Stimulated activated CD8-positive, alpha-beta memory T cell treated with anti-CD3 and anti-CD28 coated beads, Interleukin-4, amount 100 ng/mL, for 1 hour (primary cell): Measurements from ENCODE around the gene PRH2.

ENCODE experiments used
- DNase-seq, 2 donors: peaks; one replicate each; pipeline ENCODE4 v3.0.0-alpha.2; 2020; ENCODE audit warnings: low read depth in 2 of 2, low spot score in 1 of 2

PRH2 gene

DNA sequence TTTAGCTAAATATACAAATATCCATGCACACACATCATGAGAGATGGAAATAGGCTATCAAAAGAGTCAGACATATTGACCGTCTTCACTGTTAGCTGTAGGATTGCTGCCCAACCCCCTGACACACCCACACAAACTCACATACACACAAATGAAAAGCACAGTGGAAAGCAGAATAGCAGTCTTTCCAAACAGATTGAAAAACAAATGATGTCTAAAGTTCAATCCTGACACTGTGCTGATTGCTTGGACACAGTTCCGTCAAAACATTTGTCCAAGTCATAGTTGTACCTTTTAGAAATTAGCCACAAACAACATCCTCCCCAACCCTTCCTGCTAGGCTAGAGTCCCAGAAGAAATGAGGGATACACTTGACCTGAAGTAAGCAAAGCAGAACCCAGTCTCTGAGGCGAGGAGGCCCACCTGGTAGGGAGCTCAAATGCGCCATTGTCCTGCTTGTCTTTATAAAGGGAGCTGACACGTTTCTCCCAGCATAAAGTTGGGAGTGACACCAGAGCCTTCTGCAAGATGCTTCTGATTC is at the start of gene PRH2:
TSS of gene PRH2 (plus strand) at position 491 of the 541 bp plus-strand sequence. CDS start at position 529, 38 bp downstream.
- DNase-seq = no peak

DNA sequence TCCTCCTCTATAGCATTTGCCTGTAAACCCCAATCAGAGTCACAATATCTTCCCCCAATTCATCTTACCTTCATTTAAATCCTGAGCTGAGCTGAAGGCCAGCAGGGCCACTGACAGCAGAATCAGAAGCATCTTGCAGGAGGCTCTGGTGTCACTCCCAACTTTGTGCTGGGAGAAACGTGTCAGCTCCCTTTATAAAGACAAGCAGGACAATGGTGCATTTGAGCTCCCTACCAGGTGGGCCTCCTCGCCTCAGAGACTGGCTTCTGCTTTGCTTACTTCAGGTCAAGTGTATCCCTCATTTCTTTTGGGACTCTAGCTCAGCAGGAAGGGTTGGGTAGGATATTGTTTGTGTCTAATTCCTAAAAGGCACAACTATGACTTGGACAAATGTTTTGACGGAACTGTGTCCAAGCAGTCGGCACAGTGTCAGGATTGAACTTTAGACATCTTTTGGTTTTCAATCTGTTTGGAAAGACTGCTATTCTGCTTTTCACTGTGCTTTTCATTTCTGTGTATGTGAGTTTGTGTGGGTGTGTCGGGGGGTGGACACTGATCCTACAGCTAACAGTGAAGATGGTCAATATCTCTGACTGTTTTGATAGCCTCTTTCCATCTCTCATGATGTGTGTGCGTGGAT is 44.8 kb upstream of the PRH2 start, which contains the start of gene PRH1:
TSS of gene PRH1 (minus strand) at position 170 of the 640 bp plus-strand sequence. CDS start at position 132, 38 bp downstream.
- no peak for DNase-seq

DNA sequence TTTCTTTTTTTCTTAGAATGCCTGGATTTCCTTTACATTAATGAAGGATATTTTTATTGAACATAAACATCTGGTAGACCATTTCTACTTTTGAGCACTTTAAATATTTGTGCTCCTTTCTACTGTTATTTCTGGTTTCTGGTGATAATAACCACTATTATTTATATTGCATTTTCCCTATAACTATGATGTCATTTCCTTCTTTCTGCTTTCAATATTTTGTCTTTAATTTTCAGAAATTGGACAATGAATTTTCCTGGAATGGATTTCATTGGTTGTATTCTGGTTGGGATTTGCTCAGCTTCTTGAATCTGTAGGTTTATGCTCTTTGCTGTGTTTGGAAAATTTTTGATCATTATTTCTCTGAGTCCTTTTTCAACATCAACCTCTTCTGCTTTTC is 39.8 kb upstream of the PRH2 start:
- no peak for DNase-seq

DNA sequence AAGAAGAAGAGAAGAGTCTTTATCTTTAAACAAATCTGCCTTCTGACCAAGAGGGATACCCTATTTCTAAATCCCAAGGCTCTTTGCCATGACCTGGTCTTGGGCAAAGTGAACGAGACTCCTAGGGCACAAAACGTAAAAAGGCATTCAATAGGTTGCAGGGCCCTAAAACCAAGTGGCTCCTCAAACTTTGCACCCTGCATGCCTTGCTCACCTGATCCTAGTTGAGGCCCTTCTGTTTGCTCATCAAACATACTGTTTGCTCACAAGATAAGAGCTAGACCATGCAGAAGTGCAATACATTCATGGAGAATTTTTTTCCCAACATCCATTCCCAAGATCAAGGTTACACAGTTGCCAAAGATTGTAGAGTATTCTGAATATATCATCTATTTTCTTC is 37.1 kb upstream of the PRH2 start:
- DNase-seq = no peak

DNA sequence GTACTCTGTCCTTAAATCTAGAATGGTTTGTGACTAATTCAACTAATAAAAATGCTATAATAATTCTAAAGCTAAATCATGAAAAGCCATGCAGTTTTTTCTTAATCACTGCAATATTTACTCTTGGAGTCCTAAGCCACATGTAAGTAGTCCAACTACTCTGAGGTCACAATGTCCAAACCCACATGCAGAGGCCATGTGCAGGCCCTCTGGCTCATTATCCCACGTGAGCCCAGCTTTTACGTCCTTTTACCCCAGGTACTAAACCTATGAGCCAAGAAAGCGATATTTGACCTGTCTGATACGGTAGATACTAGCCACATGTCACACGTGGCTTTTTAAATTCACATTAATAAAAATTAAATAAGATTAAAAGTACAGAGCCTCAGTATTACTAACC is 32.2 kb upstream of the PRH2 start:
- no peak for DNase-seq

DNA sequence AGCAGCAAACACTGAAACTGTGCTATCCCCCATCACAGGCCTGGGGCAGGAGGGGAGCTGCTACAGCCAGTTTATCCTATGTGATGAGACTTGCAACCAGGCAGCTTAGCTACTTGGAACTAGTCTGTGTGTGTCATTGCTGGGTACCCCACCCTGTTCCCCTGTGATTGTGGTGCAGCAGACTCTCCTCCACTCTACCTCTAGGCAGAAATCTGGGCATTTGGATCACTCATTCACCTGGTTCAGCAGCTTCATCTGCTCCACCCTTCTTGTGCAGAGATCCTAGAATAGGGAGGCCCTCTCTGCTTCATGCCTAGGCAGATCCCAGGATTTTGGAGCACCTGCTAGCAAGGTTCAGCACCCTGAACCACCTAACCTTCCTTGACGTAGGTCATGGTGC is 28.5 kb upstream of the PRH2 start:
- DNase-seq = no peak

DNA sequence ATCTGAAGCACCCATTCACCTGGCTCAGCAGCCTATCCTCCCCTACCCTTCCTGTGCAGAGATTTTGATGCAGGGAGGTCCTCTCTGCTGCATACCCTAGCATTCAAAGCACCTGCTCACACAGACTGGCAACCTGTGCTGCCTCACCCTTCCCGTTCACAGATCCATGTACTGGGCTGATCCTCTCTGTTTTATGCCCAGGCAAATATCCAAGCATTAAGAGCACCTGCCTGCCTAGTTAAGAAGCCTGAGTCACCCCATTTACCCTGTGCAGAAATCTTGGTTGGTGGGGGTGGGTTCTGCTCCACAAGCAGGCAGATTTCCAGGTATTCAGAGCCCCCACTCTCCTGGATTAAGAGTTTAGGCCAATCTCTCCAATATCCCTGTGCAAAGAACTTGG is 28.1 kb upstream of the PRH2 start:
- no peak for DNase-seq

DNA sequence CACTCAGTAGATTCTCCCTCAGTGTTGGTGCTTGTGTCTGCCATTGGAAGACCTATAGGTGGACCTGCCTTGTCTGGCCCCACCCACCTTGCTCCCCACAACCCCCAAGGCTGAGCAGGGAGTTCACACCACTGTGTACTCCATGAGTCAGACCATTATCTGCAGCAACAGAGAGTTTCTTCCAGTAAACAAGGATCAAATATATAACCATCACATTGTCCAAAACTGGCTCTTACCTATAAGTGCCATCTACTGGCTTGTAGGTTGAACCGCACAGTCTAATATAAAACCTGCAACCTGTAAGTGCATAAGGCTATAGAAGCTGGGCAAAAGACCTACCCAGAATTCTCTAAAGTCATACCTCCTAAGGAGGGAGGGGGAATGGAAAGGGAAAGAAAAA is 27.6 kb upstream of the PRH2 start:
- no peak for DNase-seq

DNA sequence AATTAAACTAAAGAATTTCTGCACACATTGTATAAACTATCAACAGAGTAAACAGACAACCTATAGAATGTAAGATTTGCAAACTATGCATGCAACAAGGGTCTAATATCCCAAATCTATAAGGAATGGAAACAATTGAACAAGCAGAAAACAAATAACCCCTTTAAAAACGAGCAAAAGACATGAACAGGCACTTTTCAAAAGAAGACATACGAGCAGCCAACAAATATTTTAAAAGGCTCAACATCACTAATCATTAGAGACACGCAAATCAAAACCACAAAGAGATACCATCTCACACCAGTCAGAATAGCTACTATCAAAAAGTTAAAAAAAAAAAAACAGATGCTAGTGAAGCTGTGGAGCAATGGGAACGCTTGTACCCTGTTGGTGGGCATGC is 24.4 kb upstream of the PRH2 start:
- DNase-seq = no peak

DNA sequence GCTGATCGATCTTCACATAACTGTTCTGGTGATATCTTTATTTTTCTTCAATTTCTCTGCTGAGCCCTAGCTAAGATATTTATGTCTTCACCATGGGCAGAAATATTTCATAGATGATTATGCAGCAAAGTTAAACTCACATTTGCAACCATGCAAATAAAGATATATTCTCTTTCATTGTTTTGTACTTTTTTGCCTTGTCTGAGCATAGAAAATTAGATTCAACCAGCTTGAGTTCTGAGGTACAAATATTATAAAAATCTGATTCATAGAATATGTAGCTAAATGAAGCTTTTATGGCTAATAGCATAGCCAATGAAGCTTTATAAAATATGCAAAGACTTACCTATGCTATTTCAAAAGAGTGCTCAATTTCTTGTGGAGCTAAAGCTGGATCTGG is 19.6 kb upstream of the PRH2 start, which contains the start of gene TAS2R13:
TSS of gene TAS2R13 (minus strand) at position 101 of the 400 bp plus-strand sequence. CDS start 264 bp downstream, outside the sequence.
- DNase-seq = no peak

DNA sequence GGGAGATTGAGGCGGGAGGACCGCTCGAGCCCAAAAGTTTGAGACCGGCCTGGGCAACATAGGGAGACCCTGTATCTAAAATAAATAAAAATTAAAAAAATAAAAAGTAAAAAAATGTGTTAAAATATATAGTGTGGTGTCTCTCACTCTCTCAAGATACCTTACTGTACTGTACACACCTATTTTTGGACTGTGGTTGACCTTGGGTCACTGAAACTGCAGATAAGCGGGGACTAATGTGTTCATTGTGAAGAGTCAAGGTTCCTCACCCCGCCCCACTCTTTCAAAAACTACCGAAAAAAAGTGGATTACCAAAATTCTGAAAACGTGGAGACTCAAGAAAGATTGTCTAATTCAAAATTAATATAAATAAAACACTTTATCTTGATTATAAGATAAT is 18.7 kb upstream of the PRH2 start:
- DNase-seq = no peak

DNA sequence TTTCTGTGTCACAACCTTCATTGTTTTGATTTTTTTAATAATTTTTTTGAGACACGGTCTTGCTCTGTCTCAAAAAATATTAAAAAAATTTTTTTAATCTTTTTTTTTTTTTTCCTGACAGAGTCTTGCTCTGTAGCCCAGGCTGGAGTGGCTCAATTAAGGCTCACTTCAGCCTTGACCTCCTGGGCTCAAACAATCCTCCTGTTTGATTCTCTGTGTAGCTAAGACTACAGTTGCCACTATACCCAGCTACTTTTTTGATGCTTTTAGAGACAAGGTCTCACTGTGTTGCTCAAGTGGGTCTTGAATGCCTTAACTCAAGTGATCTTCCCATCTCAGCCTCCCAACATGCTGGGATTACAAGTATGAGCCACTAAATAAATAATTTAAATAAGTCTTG is 9.2 kb upstream of the PRH2 start:
- DNase-seq = no peak

DNA sequence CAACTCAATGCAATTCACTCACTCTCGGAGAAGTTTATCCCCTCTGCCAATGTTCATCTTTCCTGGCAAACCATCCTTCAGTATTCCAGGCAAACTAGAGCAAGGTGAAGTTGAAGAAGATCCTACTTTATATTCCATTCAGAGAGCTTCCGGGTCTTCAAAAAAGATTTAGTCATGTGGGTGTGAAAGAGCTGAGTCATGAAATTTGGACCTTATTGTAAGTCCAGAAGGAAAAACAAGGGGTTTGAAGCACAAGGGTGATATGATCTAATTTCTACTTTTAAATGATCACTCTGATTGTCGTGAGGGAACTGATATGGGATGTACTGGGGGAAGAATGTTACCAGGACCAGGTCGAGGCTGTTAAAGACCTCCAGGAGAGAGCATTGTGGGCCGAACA is 2.8 kb upstream of the PRH2 start:
- DNase-seq = no peak

DNA sequence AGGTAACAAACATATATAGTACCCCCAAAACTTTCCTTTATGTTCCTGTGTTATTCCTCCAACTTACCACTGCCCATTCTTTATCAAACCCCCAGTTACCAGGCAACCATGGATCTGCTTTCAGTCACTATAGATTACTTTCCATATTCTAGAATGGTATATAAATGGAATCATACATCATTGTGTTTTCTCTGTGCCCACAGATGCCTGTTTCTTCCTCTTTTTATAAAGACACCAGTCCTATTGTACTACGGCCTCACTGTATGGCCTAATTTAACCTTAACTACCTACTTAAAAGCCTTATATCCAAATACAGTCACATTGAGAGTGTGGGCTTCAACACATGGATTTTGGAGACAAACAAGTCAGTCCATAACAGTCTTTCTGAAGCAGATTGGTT is 7.5 kb downstream of the PRH2 start:
- no peak for DNase-seq

DNA sequence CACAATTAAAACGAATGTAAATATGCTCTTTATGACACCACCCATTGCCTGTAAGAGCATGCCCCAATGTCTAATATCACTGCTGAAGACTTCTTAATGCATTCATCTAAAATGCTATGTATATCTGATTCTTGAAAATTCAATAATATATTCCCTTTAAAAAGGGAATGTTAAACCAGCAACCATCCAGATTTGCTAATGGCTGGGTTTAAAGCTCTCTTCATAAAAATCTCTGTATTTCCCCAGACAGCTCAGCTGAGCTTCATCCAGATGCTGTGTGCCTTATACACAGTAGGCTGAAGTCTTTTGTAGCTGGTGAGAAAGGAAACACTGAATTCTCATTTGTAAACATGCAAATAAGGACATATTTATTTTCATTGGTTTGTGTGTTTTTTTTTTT is 10.1 kb downstream of the PRH2 start, which contains the start of gene TAS2R14:
TSS of gene TAS2R14 (minus strand) at position 101 of the 400 bp plus-strand sequence. CDS start at position 45, 56 bp downstream.
- DNase-seq = no peak

DNA sequence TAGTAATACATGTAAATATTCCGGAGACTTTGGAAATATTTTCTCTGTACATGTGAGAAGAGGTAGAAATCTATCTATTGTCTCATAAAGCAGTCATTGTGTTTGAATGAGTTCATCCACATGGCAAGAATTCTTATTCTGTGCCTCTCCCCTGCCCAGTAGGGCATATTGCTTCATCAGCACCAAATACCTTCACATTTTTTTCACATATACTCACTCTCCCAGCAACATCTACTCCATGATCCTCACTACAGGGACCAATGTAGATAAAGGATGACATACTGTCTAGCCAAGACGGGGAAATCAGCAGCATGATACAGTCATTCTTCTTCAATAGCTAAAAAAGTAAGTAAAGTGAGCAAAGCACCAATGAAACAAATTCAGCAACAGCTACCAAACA is 11.4 kb downstream of the PRH2 start:
- no peak for DNase-seq

DNA sequence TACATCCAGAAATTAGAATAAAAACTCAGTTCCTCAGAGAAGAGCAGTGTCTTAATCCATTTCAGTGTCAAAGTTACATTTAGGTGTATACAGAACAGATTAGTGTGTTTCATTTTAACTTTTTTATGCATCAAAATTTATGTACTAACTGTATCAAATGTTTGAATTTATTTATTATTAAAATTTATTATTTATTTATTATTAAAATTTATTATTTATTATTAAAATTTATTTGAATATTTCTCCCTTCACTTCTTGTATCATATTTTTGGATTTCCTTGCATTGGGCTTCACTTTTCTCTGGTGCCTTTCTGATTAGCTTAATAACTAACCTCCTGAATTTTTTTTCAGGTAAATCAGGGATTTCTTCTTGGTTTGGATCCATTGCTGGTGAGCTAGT is 12.3 kb downstream of the PRH2 start:
- DNase-seq = no peak

DNA sequence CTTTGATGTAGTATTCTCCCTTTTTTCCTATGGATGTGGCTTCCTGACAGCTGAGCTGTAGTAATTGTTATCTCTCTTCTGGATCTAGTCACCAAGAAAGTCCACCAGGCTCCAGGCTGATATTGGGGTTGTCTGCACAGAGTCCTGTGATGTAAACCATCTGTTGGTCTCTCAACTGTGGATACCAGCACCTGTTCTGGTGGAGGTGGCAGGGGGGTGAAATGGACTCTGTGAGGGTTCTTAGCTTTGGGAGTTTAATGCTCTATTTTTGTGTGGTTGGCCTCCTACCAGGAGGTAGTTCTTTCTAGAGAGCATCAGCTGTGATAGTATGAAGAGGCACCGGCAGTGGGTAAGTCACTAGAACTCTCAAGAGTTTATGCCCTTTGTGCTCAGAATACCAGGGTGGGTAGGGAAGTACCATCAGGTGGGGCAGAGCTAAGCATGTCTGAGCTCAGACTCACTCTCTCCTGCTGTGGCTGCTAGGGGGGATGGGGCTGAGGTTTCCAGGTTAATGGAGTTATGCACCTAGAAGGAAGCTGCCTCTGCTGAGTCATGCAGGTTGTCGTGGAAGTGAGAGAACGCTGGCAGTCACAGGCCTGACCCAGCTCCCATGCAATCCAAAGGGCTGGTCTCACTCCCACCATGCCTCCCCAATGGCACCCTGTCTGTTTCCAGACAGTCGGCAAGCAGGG is 13.0 kb downstream of the PRH2 start:
- DNase-seq = no peak

DNA sequence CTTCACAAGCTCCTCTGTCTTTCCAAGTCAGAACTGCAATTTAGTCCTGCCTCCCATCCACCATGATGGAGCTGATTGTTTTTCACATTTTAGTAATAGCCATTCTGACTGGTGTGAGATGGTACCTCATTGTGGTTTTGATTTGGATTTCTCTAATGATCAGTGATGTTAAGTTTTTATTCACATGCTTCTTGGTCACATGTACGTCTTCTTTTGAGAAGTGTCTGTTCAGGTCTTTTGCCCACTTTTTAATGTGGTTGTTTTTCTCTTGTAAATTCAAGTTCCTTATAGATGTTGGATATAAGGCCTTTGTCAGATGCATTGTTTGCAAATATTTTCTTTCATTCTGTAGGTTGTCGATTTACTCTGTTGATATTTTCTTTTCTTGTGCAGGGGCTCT is 14.1 kb downstream of the PRH2 start:
- no peak for DNase-seq

DNA sequence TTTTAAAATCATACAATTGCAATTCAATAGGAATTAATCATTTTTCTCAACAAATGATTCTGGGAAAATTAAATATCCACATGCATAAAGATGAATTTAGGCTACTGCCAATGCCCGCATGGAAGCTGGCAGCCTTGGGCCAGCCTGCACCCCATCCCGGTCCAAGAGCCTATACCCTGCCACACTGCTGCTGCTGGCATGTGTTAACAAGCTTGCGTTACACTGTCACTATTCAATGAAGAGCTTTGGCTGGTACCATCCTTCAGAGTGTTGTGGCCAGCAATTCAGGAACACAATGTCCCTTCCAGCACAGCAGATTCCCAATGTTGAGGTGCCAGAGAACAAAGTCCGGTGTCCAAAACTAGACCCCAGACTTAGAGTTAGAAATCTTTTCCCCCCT is 23.6 kb downstream of the PRH2 start:
- DNase-seq = no peak

DNA sequence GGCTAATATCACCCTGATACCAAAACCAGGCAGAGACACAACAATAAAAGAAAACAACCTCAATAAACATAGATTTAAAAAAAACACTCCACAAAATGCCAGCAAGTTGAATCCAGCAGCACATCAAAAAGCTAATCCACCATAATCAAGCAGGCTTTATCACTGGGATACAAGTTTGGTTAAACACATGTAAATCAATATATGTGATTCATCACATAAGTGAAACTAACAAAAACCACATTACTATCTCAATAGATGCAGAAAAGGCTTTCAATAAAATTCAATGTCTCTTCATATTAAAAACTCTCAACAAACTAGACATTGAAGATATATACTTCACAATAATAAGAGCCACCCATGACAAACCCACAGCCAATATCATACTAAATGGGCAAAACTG is 27.0 kb downstream of the PRH2 start:
- DNase-seq = no peak

DNA sequence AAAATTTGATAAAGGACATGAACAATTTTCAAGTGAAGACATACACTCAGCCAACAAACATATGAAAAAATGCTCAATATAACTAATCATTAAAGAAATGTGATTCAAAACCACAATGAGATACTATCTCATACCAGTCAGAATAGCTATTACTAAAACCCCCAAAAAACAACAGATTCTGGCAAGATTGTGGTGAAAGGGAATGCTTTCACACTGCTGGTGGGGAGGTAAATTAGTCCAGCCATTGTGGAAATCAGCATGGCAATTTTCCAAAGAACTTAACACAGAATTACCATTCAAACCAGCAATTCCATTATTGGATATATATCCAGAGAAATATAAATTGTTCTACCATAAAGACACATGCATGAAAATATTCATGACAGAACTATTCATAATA is 28.7 kb downstream of the PRH2 start:
- no peak for DNase-seq
